Progenitor cell of endocrine pancreas (in vitro differentiated cells): Measurements from ENCODE around the gene POU6F2. TPM values are rescaled to one million over a fixed set of nuclear protein-coding genes. Genes with fewer than 3 reads are reported as not detected.

Source experiments
- DNase-seq: peaks from one replicate; pipeline ENCODE4 v3.0.0; 2021; ENCODE audit warnings: low spot score; ENCODE audit not compliant: unreplicated experiment
- H3K27ac Mint-ChIP-seq: 2 replicates; pipeline ENCODE4 v1.8.0; 2021; ENCODE audit warnings: mild to moderate bottlenecking, moderate library complexity, mixed read lengths
- H3K27me3 Mint-ChIP-seq: 2 replicates; pipeline ENCODE4 v1.8.0; 2021; ENCODE audit warnings: mixed read lengths
- H3K36me3 Mint-ChIP-seq: 2 replicates; pipeline ENCODE4 v1.8.0; 2022; ENCODE audit warnings: mixed read lengths; ENCODE audit not compliant: insufficient read depth
- H3K4me1 Mint-ChIP-seq: 2 replicates; pipeline ENCODE4 v1.8.0; 2021; ENCODE audit warnings: low read depth, mixed read lengths
- H3K4me3 Mint-ChIP-seq: 2 replicates; pipeline ENCODE4 v1.8.0; 2021; ENCODE audit warnings: low read depth, mild to moderate bottlenecking, moderate library complexity, mixed read lengths
- H3K9me3 Mint-ChIP-seq: 2 replicates; pipeline ENCODE4 v1.8.0; 2021; ENCODE audit warnings: low read depth, mixed read lengths
- CTCF ChIP-seq: fragments of 200-600 bp; sonication (generic); IDR thresholded peaks from one replicate; pipeline ENCODE4 v1.5.0; 2021; ENCODE audit warnings: antibody characterized with exemption, mild to moderate bottlenecking; ENCODE audit not compliant: unreplicated experiment
- total RNA-seq: library from RNA; stranded (reverse); gene quantifications from 2 replicates; pipeline ENCODE4 v1.2.1, GENCODE V29; 2021

Gene POU6F2
- total RNA-seq, 1 donor from 2014 or later = 5.6 TPM

- H3K36me3 Mint-ChIP-seq = no peaks in the 10 kb centered on the region
- H3K4me1 Mint-ChIP-seq = peaks cover 8% of the 10 kb centered on the region
- no peak overlapping the region for H3K4me3 Mint-ChIP-seq
- TF ChIP-seq CTCF = no peak
- no peak overlapping the region for H3K27ac Mint-ChIP-seq
- no peaks in the 10 kb centered on the region for H3K27me3 Mint-ChIP-seq
- H3K9me3 Mint-ChIP-seq = peaks cover 4% of the 10 kb centered on the region
- no peak for DNase-seq
Measured at GRCh38 chr7:39054731-39055130, 77.0 kb downstream of the POU6F2 start.

DNA sequence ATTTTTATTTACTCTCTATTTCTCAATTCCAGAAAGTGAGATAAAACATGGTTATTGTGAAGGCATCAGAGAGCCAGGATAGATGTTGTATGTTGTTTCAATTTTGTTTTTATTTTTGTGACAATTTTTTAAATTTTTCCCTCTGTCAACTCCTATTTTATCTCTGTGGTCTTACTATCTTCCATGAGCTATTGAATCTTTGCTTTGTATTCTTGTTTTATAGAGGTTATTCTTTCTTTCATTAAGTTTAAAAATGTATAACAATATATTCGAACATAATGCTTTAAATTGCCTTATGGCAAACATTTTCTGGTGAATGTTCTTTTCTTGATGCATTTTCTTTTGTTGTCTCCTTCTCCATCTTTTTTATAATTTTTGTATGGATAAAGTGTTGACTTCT lies 78.4 kb downstream of the POU6F2 start:
- Mint-ChIP-seq H3K27me3 (no peaks in the 10 kb centered on the region), H3K36me3 (no peaks in the 10 kb centered on the region), H3K4me3 (no peak overlapping the region), H3K27ac (no peak overlapping the region), H3K4me1 (peaks cover 8% of the 10 kb centered on the region), H3K9me3 (peaks cover 4% of the 10 kb centered on the region)
- no peak for DNase-seq
- TF ChIP-seq CTCF = no peak

DNA sequence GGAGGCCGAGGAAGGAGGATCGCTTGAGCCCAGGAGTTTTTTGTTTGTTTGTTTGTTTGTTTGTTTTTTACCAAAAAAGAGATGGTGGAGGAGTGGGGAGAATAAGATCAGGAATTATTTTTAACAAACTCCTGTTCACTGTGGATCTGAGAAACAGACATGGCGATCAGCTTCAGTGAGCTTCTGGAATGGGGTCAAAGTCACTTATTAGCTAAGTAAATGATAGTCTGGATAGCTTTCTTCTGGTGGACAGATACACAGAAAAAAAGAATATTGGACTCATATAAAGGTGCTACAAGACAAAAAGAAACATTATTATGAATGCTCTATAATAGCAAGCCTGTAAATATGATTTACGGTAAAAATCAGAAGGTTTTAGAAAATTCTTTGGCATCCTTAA lies 85.1 kb downstream of the POU6F2 start:
- no peaks in the 10 kb centered on the region for H3K36me3 Mint-ChIP-seq
- H3K4me3 Mint-ChIP-seq = no peak overlapping the region
- no peak for DNase-seq
- no peaks in the 10 kb centered on the region for H3K9me3 Mint-ChIP-seq
- no peak for TF ChIP-seq CTCF
- no peak overlapping the region for H3K27ac Mint-ChIP-seq
- no peaks in the 10 kb centered on the region for H3K27me3 Mint-ChIP-seq
- no peaks in the 10 kb centered on the region for H3K4me1 Mint-ChIP-seq

DNA sequence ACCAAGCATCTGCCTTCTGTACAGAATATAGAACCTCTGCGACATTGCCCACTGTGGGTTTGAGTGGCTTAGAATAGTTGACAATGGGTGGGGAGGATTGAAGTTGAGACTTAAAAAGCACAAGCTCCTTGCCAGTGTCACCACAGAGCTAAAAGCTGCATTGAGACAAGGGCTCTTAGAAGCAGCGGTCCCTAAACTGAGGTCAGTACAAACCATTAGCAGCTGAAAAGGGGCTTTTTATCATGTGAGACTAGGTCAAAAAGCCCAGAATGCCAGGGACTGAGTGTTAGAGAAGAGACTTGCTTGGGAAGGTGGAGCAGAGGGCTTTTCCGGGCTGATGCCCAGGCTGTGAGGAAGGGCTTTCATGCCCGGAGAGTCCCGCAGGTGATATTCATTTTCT lies 91.3 kb downstream of the POU6F2 start:
- H3K27ac Mint-ChIP-seq = no peak overlapping the region
- peaks cover 4% of the 10 kb centered on the region for H3K4me1 Mint-ChIP-seq
- TF ChIP-seq CTCF = no peak
- H3K4me3 Mint-ChIP-seq = no peak overlapping the region
- no peaks in the 10 kb centered on the region for H3K9me3 Mint-ChIP-seq
- no peaks in the 10 kb centered on the region for H3K36me3 Mint-ChIP-seq
- no peak for DNase-seq
- no peaks in the 10 kb centered on the region for H3K27me3 Mint-ChIP-seq

GRCh38 chr7:39069896-39070881 lies 92.5 kb downstream of the POU6F2 start:
- no peaks in the 10 kb centered on the region for H3K36me3 Mint-ChIP-seq
- no peak for TF ChIP-seq CTCF
- no peaks in the 10 kb centered on the region for H3K27me3 Mint-ChIP-seq
- no peak overlapping the region for H3K4me3 Mint-ChIP-seq
- no peak for DNase-seq
- peaks cover 4% of the 10 kb centered on the region for H3K4me1 Mint-ChIP-seq
- no peaks in the 10 kb centered on the region for H3K9me3 Mint-ChIP-seq
- no peak overlapping the region for H3K27ac Mint-ChIP-seq
